HG03103 (cell line): ENCODE measurements around the gene CEBPG.

Experiments used
- ATAC-seq: cut with Tn5 transposase; IDR thresholded peaks from one replicate; pipeline ENCODE4 v1.9.1; 2021; ENCODE audit warnings: low read depth; ENCODE audit not compliant: unreplicated experiment

CEBPG gene

DNA sequence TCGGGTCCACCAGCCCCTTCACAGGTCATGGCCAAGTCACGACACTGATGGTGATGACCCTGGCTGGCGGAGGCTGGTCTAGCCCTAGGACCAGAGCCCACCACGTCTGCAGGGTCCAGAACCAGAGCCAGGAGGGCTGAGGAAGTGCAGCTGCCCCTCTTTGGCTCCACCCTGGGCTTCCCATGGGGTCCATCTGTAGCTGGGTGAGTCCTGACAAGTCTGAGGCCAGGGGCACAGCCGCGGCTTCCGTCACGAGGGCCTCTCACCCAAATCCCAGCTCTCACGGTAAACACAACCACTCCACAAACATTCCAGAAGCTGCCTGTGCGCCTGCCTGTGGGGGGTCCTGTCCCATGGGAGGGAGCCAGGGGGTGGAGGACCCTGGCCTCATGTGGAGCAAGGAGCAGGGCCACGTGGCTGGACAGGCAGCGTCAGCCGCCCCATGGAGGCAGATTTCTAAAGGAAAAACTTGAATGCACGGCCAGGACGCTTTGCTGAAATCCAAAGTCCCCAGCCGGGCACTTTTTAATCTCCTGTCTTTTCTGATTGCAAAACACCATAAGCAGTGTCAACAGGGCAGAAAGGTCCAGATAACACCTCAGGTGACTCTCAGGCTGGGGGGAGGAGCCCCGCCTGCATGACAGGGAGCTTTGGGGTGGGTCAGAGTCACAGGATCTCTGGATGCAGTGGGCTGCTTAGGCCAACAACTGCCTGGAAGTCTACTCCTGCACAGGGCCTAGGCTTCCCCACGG lies 29.9 kb downstream of the CEBPG start:
- no peak for ATAC-seq

GRCh38 chr19:33403973-33404304 lies 30.4 kb downstream of the CEBPG start:
- no peak for ATAC-seq

GRCh38 chr19:33404506-33405253 lies 31.2 kb downstream of the CEBPG start:
- no peak for ATAC-seq

DNA sequence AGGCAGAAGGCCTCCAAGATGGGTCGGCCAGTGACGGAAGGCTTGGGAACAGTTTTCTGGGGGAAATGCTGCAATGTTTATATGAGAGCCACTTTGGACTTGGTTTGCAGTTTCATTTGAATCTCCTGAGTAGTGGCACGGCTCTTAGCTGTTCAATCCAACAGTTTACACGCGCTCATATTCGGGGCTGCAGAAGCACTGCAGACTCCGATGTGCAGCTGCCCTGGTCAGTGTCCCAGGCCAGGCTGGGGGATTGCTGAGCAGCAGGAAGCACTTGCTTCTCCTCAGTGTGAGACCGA lies 31.7 kb downstream of the CEBPG start:
- ATAC-seq: no peak

DNA sequence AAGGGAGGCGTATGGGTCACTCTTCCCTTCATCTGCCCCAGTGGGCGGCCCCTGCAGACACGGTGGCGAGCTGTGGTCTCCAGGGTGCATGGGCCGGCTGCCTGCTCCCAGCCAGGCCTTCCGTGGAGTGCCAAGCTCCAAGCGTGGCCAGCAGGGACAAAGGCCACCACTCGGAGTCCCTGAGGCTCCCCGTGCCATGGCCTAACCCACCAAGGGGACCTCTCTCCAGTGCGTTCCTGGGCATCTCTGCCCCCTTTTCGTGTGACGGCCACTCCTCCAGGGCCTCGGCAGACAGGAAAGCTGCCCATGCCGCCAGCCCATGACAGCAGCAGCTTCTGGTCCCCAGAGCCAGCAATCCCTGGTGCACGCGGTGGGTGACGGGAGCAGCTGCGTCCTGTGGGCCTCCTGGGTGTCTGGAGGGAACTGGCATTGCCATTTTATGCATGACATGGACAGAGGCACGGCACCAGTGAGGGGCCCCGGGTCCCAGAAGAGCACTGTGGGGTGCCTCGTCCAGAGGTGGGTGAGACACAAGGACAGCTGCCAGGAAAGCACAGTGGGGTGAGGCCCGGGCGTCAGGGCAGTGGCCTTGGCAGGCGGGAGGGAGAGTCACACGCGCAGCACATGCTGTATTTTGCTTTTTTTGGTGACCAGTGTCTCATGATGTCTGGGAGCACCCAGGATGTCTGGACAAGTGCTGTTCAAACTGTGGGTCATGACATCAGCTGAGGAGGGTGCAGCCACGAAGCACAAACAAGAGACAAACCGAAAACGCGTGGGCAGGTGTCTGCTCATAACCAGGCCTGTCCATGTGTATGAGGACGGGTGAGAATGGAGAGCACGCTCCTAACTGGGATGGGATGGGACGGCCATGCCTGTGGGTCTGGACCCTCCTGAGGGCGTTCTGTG lies 32.3 kb downstream of the CEBPG start:
- no peak for ATAC-seq

GRCh38 chr19:33406521-33407139 lies 33.1 kb downstream of the CEBPG start:
- ATAC-seq: no peak

GRCh38 chr19:33407140-33407551 lies 33.6 kb downstream of the CEBPG start:
- no peak for ATAC-seq

- no peak for ATAC-seq
These were observed 34.2 kb downstream of the CEBPG start for GRCh38 chr19:33407716-33408115.

DNA sequence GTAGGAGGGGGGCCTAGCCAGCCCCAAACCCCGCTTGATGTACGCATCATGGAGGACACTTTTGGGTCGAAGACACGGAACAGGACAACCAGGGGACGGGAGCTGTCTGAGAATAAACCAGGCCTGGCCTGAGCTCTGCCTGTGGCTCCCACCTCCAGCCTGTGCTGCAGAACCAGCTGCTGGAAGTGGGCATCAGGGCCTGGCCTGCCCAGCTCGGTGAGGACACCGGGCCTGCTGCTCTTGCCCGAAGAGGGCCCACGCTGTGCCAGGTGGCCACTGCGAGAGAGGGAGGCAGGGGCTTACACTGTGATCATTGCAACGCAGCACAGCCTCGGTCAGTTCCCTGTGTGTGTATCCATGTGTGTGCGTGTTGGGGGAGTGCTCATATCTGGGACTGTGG lies 34.6 kb downstream of the CEBPG start:
- ATAC-seq: no peak

DNA sequence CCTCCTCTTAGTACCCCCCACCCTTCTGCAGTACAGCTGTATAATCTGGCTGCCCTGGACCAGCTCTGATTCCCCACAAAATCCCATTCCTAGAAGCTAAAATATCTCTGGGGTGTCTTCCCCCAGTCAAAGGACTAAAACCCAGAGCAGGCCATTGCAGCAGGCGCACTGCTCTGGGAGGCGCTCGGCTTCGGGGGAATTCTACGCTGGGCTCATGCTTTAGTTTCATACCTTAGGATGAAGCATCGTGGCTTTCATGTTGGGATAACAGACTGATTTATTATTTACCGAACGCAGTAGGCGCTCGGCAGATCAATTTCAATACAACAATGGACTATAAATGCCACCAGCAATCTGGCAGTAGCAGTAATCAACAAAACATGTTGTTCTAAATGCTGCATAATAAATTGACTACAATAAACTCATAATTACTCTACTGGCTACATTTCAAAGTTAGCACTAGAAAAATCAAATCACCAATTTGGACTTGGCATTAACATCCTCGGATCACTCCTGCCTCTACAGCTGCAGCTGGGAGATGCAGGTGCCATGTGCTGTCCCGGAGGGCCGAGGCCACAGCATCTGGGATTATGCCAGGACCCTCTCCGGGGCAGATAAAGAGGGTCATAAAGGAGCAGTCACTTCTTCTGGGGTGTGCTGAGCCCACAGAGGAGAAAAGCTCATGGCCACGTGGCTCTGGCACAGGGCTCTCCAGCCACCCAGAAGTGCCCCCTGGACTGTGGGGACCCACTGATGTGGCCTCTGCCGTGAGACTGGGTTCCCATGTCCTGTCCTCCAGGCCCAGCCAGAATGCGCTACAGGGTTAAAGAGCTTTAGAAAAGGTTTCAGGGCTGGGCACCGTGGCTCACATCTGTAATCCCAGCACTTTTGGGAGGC lies 35.3 kb downstream of the CEBPG start:
- no peak for ATAC-seq

GRCh38 chr19:33409906-33410685 lies 36.6 kb downstream of the CEBPG start:
- no peak for ATAC-seq

GRCh38 chr19:33410915-33411401 lies 37.4 kb downstream of the CEBPG start:
- no peak for ATAC-seq

DNA sequence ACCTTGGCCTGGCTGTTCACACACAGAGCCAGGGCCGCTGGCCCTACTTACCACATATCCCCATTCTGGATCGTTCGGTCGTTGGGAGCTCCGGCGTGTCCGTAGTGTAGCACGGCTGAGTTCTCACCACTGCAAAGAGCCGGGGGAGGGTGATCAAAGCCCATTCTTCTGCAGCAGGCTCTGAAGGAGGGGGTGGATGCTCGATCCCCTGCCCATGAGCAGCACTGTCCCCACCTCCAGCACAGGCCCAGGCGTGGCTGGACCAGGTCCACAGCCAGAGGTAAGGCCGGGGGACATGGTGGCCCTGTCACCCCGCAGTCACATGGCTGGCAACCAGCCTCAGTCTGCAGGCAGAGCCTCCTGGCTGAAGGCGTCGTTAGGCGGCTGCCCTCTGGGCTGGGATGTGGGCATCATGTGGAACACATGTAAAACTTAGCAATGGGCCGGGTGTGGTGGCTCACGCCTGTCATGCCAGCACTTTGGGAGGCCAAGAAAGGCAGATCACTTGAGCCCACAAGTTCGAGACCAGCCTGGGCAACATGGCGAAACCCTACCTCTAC lies 38.2 kb downstream of the CEBPG start:
- no peak for ATAC-seq

DNA sequence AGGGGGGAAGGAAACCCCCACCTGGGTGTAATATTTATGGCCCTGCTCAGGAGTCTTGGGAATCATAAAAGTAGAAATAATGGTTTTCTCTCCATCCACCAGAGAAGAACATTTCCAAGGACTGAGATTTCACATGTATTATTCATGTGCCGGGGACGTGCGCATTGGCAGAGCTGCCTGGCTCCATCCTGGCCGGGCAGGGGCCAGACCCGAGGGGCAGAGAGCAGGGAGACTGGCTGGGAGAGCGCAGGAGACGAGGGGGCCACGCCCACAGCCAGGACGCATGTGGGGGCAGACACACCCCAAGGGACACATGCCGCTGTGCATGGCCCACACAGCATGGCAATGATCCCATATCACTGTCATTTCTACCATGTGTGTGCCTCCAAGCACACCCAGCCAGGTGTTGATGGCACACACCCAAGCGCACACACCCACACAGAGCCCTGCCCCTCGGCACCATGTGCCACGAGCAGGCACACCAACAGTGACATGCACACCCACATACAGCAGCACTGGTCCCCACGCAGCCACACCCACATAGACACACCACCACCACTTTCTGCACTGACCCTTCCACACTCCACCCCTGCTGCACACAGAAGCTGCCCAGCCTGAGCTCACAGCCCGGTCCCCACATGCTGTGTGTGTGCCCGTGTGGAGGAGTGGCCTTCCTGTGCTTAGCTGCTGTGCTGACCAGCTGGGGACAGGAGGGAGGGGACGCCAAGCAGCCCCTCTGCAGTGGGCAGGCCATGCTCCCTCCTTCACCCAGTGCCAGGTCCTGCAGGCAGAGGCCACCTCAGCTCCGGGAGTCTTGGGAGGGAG lies 39.3 kb downstream of the CEBPG start:
- no peak for ATAC-seq

- no peak for ATAC-seq
These were observed 39.9 kb downstream of the CEBPG start for GRCh38 chr19:33413426-33413725.

DNA sequence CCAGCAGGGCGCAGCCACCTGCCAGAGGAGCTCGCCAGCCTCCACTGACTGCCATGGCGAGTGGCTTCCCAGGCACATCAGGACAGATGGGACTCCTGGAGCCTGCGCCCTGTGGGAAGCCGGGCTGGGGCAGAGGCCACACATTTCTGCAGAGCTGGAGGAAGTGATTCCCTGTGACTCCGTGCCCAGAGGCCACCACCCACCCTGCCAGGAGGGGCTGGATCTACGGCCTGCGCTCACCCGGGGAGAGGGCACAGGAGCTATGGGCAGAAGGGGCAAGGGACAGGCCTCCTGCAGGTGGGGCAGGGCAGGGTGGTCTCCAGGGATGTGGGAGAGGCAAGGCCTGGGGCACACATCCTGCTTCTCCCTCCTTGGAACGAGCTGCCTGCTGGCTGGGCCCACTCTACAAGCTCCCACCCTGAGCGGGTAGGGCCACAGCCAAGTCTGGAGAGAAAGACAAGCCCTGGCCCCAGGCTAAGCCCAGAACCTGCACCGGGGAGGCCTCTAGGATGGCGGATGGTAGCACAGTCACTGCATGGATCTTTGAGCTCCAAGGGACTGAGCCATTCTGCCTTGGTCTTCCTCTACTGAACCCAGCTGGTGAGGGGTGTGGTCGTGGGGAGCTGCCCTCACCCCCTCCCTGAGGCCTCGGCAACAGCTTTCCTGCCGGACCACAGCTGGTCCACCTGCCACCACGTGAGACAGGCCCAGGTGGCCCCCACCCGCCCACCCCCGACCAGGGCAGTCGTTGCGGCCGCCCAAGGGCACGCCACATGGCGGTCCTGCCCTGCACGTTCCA lies 40.6 kb downstream of the CEBPG start:
- ATAC-seq: no peak
